ENCODE results near the gene SEPTIN12. TPM values are rescaled to one million over a fixed set of nuclear protein-coding genes. Genes with fewer than 3 reads are reported as not detected.

Gene SEPTIN12
- polyA plus RNA-seq, 3 donors: not detected

DNA sequence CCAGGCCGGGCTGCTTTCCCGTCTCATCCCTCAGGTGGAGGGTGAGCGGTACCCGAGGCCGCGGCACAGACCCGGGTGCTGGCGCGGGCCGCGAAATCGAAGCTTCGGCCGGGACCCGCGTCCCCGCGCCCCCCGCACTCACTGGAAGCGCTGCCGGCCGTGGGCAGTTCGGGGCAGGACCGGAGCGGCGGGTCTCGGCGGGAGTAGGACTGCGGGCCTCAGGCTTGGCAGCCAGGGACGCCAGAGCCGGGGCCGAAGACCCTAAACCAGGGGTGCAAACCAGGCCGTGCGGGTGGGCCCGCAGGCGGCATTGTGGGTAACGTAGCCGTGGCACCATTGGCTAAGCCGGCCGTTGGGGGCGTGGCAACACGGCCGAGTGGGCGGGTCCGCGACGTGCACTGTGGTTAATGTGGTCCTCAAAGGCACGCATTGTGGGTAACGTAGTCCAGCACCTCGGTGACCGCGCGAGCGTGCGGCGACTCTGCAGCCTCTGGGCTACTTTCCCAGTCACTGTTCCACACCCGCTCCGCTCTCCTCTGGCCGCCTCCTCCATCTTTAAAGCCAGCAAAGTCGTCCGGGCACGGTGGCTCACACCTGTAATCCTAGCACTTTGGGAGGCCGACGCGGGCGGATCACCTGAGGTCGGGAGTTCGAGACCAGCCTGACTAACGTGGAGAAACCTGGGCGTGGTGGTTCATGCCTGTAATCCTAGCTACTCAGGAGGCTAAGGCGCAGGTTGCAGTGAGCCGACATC is 21.1 kb downstream of the SEPTIN12 start, which contains the start of gene ZNF500:
ZNF500 (minus strand) TSS at position 288 of the 754 bp plus-strand sequence. CDS start 1,184 bp downstream, outside the sequence.
- WGBS, 3 donors: 3% methylated on average over 72 of the region's 72 CpGs
- no peak within 1 kb of the TSS for H3K27ac ChIP-seq (ENCODE audit: low read depth, low read length)

DNA sequence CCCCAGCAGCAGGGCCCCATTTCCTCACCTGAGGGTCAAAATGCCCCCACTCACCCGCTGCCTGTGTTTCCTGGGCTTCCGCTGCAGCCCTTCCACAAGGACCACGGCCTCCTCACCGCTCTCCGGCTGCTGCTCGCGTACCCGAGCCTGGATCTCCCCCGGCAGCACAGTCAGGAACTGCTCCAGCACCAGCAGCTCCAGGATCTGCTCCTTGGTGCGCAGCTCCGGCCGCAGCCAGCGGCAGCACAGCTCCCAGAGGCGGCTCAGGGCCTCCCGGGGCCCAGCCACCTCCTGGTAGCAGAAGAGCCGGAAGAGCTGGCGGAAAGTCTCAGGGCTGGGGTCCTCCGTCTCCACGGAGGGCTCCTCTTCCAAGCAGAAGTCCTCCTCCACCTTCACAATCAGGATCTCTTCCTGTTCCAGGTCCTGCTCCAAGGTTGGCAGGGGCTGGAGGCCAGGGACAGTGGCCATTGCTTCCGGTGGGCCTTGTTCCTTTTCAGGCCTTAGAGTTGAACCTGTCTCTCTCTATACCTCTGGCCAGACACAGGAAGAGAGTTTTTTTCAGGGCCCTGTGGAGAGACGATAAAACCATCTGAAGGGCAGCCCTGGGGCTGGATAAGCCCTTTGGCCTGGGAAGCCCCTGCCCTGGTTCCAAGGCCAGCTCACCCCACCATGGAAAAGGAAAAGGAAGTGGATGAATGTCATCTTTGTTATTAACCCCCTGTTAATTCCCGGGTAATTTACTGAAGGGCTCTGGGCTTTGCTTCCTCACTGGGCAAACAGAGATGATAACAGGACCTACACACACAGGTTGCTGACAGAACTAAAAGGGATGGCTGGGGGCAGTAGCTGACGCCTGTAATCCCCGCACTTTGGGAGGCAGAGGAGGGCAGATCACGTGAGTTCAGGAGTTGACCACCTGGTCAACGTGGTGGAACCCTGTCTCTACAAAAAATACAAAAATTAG is 22.4 kb downstream of the SEPTIN12 start:
- WGBS, 3 donors: 61 to 68% (median 66%) methylated on average over 26 of the region's 26 CpGs
- no peak overlapping the region for H3K27ac ChIP-seq (ENCODE audit: low read depth, low read length)

DNA sequence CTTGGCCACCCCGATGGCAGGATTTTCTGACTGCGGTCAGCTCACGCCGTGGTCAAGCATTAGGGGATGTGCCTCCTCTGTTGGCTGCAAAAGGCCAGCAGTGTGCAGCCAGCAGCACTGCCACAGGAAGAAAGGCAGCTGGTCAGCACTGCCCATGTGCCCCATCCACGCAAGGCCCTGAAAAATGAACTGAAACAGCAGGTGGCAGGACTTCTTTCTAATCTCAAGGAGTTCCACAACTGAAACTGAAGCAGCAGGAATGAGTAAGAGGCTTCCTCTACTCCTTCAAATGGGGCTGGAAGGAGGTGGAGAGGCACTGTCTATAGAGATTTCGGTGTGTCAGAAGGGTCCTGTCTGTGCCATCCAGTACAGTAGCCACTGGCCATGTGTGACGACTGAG is 24.4 kb downstream of the SEPTIN12 start:
- H3K27ac ChIP-seq (ENCODE audit: low read depth, low read length): no peak overlapping the region
- 86 to 94% (median 93%) methylated on average over 7 of the region's 7 CpGs for WGBS, 3 donors

DNA sequence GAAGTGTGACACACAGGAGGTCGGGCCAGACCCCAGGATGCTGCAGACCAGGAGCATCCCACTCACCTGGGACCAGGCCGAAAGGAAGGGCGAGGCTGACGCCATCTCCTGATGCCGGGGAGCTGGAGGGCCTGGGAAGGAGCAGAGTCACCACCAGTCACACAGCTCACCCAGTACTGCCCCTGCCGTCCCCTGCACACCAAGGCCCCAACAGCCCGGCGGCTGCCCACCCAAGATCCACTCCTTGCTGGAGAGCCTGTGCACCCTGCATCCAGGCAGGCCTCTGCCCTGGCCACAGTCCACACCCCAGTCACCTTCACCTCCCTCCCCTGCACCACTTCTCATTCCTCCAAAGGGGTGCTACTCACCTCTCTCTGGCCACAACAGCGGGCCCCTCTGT is 25.9 kb downstream of the SEPTIN12 start:
- no peak overlapping the region for H3K27ac ChIP-seq (ENCODE audit: low read depth, low read length)
- WGBS, 3 donors: 91 to 100% (median 94%) methylated on average over 5 to 9 of the region's 9 CpGs

DNA sequence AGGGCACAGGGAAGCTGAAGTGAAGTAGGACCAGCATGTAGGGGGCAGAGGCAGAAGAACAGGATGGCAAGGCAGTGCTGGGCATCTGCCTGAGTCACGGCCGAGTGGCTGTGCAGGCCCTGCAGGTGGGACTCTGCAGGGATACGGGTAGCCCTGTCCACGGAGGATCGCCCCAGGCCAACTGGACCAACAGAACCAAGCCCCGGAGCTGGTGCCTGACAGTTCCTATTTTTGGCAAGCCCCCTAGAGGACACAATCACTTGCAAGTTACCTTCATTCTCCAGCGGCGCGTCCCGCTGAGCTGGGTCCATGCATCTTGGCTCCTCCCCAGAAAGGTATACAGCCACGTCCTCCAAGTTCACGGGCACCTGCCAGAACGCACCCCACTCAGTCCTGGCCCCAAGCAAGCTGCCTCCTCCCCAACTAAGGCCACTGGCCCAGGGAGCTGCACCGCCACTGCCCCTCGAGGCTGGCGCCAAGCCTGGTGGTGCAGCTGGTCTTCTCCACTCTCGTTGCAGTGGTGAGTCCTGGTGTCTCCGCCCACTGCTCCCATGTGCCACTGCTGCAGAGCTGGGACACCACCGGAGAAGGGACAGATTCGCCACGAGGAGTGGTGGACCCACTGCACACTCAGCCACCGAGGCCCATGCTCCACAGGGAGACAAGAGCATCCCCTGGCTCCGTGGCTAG is 27.8 kb downstream of the SEPTIN12 start:
- no peak overlapping the region for H3K27ac ChIP-seq (ENCODE audit: low read depth, low read length)
- WGBS, 3 donors: 90 to 95% (median 92%) methylated on average over 23 of the region's 23 CpGs

DNA sequence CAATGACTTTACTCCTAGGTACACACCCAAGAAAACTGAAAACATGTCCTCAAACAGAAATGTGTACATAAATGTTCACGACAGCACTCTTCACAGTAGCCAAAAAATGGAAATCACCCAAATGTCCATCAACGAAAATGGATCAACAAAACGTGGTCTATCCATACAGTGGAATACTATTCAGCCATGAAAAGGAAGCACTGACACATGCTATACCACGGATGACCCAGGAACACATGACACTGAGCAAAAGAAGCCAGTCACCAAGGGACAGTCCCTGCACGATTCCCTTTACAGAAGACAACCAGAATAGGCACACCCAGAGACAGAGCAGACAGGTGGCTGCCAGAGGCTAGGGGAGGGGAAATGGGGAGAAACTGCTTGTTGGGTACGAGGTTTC is 32.5 kb downstream of the SEPTIN12 start:
- 97 to 99% (median 98%) methylated on average over 6 of the region's 6 CpGs for WGBS, 3 donors
- H3K27ac ChIP-seq (ENCODE audit: low read depth, low read length): no peak overlapping the region

DNA sequence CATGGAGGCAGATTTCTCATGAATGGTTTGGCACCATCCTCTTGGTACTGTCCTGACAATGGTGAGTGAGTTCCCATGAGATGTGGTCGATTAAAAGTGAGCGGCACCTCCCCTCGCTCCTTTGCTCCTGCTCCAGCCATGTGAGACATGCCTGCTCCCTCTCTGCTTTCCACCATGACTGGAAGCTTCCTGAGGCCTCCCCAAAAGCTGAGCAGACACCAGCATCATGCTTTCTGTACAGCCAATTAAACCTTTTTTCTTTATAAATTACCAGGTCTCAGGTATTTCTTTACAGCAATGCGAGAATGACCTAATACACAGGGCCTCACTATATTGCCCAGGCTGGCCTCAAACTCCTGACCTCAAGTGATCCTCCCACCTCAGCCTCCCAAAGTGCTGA is 33.3 kb downstream of the SEPTIN12 start:
- H3K27ac ChIP-seq (ENCODE audit: low read depth, low read length): no peak overlapping the region
- 97 to 100% (median 97%) methylated on average over 4 of the region's 4 CpGs for WGBS, 3 donors

DNA sequence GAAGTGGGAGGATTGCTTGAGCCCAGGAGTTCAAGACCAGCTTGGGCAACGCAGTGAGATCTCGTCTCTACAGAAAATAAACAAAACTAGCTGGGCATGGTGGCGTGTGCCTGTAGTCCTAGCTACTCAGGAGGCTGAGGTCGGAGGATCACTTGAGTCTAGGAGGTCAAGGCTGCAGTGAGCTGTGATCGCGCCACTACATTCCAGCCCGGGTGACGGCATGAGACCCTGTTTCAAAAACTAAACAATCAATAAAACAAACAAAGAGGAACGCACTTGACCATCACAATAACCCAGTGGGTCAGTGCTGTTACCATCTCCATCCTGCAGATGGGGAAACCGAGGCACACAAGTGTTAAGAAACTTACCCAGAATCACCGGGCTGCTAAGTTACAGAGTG is 34.9 kb downstream of the SEPTIN12 start:
- H3K27ac ChIP-seq (ENCODE audit: low read depth, low read length): no peak overlapping the region
- 85 to 95% (median 95%) methylated on average over 11 of the region's 11 CpGs for WGBS, 3 donors

DNA sequence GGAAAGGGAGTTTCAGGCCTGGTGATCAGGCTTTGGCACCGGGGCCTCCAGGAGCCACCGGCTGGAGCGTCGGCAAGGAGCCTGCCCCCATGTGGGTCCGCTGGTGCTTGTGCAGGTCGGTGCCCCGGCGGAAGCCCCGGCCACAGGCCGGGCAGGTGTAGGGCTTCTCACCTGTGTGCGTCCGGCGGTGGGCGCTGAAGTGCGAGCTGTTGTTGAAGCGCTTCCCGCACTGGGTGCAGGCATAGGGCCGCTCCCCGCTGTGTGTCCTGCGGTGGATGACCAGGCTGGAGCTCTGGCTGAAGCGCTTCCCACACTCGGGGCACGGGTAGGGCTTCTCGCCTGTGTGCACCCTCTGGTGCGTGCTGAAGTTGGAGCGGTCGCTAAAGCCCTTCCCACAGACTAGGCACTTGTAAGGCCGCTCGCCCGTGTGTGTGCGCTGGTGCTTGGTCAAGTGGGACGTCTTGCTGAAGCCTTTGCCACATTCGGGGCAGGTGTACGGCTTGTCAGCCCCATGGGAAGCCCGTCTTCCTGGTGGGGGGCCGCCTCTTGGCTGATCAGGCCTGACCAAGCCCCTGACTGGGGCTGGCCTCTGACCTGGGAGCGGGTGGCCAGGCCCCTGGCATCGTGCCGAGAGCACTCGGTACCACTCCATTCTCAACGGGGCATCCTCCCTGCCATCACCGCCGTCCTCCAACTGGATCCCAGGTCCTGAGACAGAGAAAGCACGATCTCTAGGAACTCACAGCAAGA is 35.6 kb downstream of the SEPTIN12 start:
- 94 to 96% (median 94%) methylated on average over 42 to 44 of the region's 44 CpGs for WGBS, 3 donors

DNA sequence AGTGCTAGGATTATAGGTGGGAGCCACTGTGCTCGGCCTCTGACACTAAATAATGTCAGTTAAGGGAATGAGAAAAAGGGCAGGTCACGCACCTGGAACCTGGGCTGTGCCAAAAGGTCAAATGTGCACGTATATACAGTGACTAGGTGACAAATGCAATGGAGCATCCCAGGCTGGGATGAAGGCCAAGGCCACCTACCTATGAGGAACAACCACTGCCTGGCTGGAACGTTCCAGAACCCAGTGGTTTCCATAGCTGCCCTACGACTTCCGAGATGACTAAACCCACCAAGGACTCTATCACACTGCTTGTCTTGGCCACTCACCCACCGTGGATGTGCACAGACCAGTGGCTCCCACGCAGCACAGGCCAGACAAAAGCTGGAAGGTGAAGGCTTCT is 37.2 kb downstream of the SEPTIN12 start:
- WGBS, 3 donors: 81 to 89% (median 82%) methylated on average over 8 of the region's 8 CpGs
- H3K27ac ChIP-seq (ENCODE audit: low read depth, low read length): no peak overlapping the region

More for the DNA sequence above, 35.6 kb downstream of the SEPTIN12 start:
- no peak overlapping the region for H3K27ac ChIP-seq (ENCODE audit: low read depth, low read length)

DNA sequence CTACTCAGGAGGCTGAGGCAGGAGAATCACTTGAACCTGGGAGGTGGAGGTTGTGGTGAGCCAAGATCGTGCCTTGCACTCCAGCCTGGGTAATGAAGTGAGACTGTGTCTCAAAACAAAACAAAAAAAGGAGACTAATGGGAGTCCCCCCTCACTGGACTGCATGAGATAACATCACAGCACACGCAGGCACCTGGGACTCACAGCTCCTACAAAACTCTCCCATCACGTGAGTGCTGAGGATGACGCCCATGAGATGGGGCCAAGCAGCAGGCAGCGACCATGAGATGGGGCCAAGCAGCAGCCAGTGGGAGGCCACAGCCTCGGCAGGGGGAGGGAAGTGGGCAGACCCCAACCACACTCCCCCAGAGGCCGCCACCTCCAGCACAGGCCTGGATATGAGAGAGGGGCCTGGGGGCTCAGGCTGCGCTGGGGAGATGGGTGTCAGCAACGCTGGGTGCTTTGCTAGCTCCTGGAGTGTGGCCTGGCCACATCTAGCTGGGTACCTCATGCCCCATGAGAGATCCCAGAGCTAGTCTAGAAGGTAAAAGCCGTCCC is 38.4 kb downstream of the SEPTIN12 start:
- H3K27ac ChIP-seq (ENCODE audit: low read depth, low read length): no peak overlapping the region
- WGBS, 3 donors: 88 to 95% (median 88%) methylated on average over 10 of the region's 10 CpGs

DNA sequence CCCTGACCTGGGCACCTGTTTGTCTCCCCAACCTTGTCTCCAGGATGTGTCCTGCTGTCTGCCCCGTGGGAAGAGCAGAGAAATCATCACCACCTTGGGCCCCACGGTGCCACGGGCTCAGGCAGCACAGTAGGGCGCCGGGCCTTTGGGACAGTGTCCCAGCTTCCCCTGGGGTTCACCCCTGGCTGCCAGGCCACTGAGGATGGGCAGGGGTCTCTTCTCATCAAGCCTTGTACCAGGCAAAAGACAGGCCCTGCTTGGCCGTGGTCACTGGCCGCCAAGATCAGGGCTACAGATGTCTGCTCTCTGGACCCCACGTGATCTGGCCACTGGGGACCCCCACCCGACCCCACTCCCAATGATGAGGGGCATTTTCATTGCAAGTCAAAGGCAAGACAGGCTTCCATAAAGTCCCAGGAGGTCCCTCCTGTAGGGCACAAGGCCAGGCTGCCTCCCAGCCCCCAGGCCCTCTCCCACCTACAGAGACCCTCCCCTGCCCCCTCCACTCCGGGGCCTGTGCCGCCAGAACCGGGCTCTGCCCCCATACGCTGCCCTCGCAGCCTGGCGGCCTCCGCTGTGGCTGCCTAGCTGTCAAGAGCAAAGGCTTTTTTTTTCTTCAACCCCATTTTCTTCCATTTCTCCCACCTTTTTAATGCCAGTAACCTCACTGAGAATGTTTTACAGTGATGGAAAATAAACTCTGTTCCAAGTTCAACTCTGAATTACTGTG is 39.3 kb downstream of the SEPTIN12 start:
- no peak overlapping the region for H3K27ac ChIP-seq (ENCODE audit: low read depth, low read length)
- WGBS, 3 donors: 85 to 87% (median 85%) methylated on average over 16 of the region's 16 CpGs

DNA sequence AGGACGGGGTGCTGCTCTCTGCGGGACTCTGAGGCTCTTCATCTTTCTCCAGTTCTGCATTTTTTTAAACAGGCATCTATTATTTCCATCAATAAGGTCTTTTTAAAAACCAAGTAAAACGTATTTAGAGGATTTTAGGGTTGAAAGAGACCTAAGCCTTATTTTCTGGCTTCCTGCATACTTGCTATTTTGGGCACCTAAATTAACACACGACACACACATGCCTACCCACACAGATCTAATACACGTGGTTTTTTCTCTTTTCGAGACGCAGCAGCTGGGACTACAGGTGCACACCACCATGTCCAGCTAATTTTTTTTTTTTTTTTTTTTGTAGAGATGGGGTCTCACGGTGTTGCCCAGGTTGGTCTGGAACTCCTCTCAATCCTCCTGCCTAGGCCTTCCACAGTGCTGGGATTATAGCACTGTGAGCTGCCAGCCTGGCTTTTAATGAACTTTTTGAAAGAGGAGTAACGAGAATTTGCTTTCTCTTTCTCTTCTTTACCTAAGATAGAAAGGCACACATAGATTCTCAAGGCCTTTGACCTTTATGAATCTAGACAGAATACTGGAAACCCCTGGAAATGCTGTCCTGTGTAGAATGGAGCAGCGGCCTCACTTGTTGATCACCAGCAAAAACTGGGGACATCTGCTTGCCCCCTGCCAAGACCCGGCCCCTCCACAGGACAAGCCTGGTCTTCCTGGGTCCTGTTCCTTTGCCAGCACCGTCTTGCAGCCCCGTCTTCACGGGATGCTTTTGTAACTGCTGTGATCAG is 40.1 kb downstream of the SEPTIN12 start:
- H3K27ac ChIP-seq (ENCODE audit: low read depth, low read length): no peak overlapping the region
- WGBS, 3 donors: 75 to 82% (median 78%) methylated on average over 14 of the region's 14 CpGs

DNA sequence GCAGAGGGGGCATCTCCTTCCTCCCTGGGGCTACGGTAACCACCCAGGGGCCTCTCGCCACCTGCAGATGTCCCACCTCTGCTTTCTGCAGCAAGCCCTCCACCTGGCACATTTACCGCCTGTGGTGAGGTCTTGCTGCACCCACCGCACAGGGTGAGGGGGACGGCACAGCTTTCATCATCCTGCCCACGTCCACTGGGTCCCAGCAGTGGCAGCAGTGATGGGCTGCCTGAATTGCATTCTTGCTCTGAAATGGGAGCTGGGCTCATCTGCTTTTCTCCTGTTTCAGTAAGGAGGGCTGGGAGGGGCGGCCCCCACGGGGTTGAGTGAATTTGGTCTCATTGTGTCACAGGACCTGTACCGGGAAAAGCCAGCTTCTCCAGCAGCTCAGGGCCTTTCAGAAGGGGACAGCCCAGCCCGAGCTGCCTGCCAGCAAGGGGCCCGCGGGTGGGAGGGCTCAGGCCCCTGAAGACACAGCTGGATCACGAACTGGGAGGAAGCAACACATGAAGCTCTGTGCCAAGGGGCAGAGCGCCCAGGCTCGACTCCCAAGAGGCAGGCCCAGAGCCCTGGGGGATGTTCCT is 41.1 kb downstream of the SEPTIN12 start:
- WGBS, 3 donors: 44 to 69% (median 48%) methylated on average over 15 of the region's 15 CpGs
- no peak overlapping the region for H3K27ac ChIP-seq (ENCODE audit: low read depth, low read length)

DNA sequence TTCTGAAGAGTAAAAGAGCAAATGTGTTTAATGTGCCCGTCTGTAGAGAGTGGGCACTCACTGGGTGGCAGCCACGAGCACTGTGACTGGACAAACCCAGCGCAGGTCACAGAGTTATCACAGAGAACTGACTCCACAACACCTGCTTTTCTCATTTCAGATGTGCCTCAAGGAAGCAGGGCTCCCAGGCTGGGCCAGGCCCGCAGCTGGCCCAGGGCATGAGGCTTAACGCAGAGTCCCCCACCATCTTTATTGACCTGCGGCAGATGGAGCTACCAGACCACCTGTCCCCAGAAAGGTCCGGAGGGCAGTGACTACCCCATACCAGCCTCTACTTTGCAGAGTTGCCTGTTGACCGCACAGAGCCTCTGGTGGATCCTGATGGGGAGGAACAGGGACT is 41.9 kb downstream of the SEPTIN12 start:
- WGBS, 3 donors: 84 to 85% (median 84%) methylated on average over 8 of the region's 8 CpGs
- H3K27ac ChIP-seq (ENCODE audit: low read depth, low read length): no peak overlapping the region

DNA sequence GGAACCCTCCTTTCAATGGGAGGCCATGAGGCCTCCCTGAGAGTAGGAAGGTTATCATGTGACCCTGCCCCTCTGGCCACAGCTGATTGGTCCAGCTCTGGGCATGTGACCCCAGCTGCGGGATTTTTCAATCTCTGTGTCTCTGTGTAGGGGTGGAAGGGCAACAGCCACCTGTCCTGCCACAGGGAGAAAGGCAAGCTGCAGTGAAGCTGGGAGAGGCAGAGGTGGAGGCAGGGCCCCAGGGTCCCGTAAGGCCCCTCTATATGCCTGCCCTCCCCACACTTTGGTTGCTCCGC is 42.9 kb downstream of the SEPTIN12 start:
- H3K27ac ChIP-seq (ENCODE audit: low read depth, low read length): no peak overlapping the region
- 88 to 89% (median 89%) methylated on average over 3 of the region's 3 CpGs for WGBS, 3 donors

All from adipose tissue (tissue), 3 donors.